HepG2 (cell line): ENCODE data around the gene AHSG. TPM values are rescaled to one million over a fixed set of nuclear protein-coding genes. Genes with fewer than 3 reads are reported as not detected.

Experiments used
- ARNTL ChIP-seq: sonication (generic); formaldehyde crosslinking; IDR thresholded peaks from 2 replicates; pipeline ENCODE4 v1.4.0; 2020; ENCODE audit warnings: mild to moderate bottlenecking, missing genetic modification reagents
- BRF2 ChIP-seq: sonication (generic); formaldehyde crosslinking; IDR thresholded peaks from 2 replicates; pipeline ENCODE4 v1.8.1; 2022; ENCODE audit warnings: mild to moderate bottlenecking, missing genetic modification reagents
- CHD2 ChIP-seq: IDR thresholded peaks from 2 replicates; pipeline ENCODE4 v1.6.1; 2011; ENCODE audit warnings: low read depth, low read length, improper control_type of control experiment
- CTCF ChIP-seq: sonication (generic); formaldehyde crosslinking; IDR thresholded peaks from 2 replicates; pipeline ENCODE4 v1.5.0; 2020; ENCODE audit warnings: mild to moderate bottlenecking, missing genetic modification reagents, moderate library complexity
- DNMT3B ChIP-seq: conservative IDR thresholded peaks from 2 replicates; pipeline ENCODE4 v1.6.1; 2016; ENCODE audit warnings: missing biosample characterization, control low read depth
- E2F5 ChIP-seq: sonication (generic); formaldehyde crosslinking; conservative IDR thresholded peaks from 2 replicates; pipeline ENCODE4 v1.4.0; 2020; ENCODE audit warnings: missing genetic modification reagents
- ESRRA ChIP-seq: sonication (generic); formaldehyde crosslinking; IDR thresholded peaks from 2 replicates; pipeline ENCODE4 v1.5.1; 2020; ENCODE audit warnings: mild to moderate bottlenecking, low read depth, missing genetic modification reagents
- HNF4G ChIP-seq, 2 experiments: sonication (generic) in 1 of 2; formaldehyde crosslinking in 1 of 2; IDR thresholded peaks; 2 replicates each; pipeline versions ENCODE4 v1.4.0 to v1.6.1; 2011 to 2020; ENCODE audit warnings: borderline replicate concordance in 2 of 2, low read depth in 2 of 2, mild to moderate bottlenecking in 2 of 2, low read length in 1 of 2, missing genetic modification reagents in 1 of 2, moderate library complexity in 1 of 2
- NFYC ChIP-seq: IDR thresholded peaks from 2 replicates; pipeline ENCODE4 v1.6.1; 2016; ENCODE audit warnings: missing genetic modification reagents, missing compliant biosample characterization
- POGK ChIP-seq: sonication (generic); formaldehyde crosslinking; conservative IDR thresholded peaks from 2 replicates; pipeline ENCODE4 v1.8.0; 2022; ENCODE audit warnings: mild to moderate bottlenecking, moderate library complexity, missing genetic modification reagents
- SAFB2 ChIP-seq: sonication (generic); formaldehyde crosslinking; IDR thresholded peaks from 2 replicates; pipeline ENCODE4 v1.5.1; 2020; ENCODE audit warnings: missing genetic modification reagents, low read depth, mild to moderate bottlenecking, borderline replicate concordance
- SKI ChIP-seq: fragments of 450-650 bp; IDR thresholded peaks from one replicate; pipeline ENCODE4 v1.6.1; 2018; ENCODE audit warnings: mild to moderate bottlenecking; ENCODE audit not compliant: partially characterized antibody
- SMAD1 ChIP-seq: sonication (generic); formaldehyde crosslinking; IDR thresholded peaks from 2 replicates; pipeline ENCODE4 v1.4.0; 2020; ENCODE audit warnings: missing genetic modification reagents, low read depth, mild to moderate bottlenecking, borderline replicate concordance
- ZEB1 ChIP-seq: IDR thresholded peaks from 2 replicates; pipeline ENCODE4 v1.6.1; 2012; ENCODE audit warnings: mild to moderate bottlenecking, low read depth, inconsistent platforms; ENCODE audit not compliant: insufficient replicate concordance
- ZMYM4 ChIP-seq: sonication (generic); formaldehyde crosslinking; IDR thresholded peaks from 2 replicates; pipeline ENCODE4 v1.8.1; 2023; ENCODE audit warnings: mild to moderate bottlenecking, missing genetic modification reagents
- ZNF138 ChIP-seq: sonication (generic); formaldehyde crosslinking; IDR thresholded peaks from 2 replicates; pipeline ENCODE4 v1.5.0; 2020; ENCODE audit warnings: mild to moderate bottlenecking, low read depth, missing genetic modification reagents
- ZNF225 ChIP-seq: sonication (generic); formaldehyde crosslinking; IDR thresholded peaks from 2 replicates; pipeline ENCODE4 v1.4.0; 2020; ENCODE audit warnings: mild to moderate bottlenecking, missing genetic modification reagents
- polyA plus RNA-seq, 8 experiments: library from polyadenylated mRNA; depleted of rRNA in 3 of 8; stranded (reverse) in 7 of 8; unstranded in 1 of 8; fragments of >200 nt; fragmentation: Illumina TruSeq in 4 of 8; extraction: Trizol in 4 of 8; gene quantifications; 2 replicates each; pipeline versions ENCODE4 v1.2.1 to v1.2.3, GENCODE V29; 2011 to 2016; ENCODE audit warnings: low read depth in 4 of 8, missing spikeins in 1 of 8, mixed read lengths in 1 of 8; ENCODE audit not compliant: insufficient read depth in 1 of 8
- total RNA-seq, 5 experiments: library from RNA; depleted of rRNA; stranded (reverse); fragments of >200 nt; fragmentation: Illumina TruSeq; extraction: Trizol; gene quantifications; 2 replicates each; pipeline ENCODE4 v1.2.3, GENCODE V29; 2016; ENCODE audit warnings: low read depth in 1 of 5
- TF ChIP-seq, protein P1 (sequence below): sonication (generic); formaldehyde crosslinking; IDR thresholded peaks from 2 replicates; pipeline ENCODE4 v1.4.0; 2020; ENCODE audit warnings: missing genetic modification reagents

AHSG gene
- total and polyA plus RNA-seq, 2 of the 13 experiments (the other 11 are each of a cell fraction or from before 2014, with no cell fraction given): 2,043 to 19,152 TPM

GRCh38 chr3:186593862-186594261, 19.0 kb upstream of the AHSG start (continued):
- TF ChIP-seq, protein P1, sequence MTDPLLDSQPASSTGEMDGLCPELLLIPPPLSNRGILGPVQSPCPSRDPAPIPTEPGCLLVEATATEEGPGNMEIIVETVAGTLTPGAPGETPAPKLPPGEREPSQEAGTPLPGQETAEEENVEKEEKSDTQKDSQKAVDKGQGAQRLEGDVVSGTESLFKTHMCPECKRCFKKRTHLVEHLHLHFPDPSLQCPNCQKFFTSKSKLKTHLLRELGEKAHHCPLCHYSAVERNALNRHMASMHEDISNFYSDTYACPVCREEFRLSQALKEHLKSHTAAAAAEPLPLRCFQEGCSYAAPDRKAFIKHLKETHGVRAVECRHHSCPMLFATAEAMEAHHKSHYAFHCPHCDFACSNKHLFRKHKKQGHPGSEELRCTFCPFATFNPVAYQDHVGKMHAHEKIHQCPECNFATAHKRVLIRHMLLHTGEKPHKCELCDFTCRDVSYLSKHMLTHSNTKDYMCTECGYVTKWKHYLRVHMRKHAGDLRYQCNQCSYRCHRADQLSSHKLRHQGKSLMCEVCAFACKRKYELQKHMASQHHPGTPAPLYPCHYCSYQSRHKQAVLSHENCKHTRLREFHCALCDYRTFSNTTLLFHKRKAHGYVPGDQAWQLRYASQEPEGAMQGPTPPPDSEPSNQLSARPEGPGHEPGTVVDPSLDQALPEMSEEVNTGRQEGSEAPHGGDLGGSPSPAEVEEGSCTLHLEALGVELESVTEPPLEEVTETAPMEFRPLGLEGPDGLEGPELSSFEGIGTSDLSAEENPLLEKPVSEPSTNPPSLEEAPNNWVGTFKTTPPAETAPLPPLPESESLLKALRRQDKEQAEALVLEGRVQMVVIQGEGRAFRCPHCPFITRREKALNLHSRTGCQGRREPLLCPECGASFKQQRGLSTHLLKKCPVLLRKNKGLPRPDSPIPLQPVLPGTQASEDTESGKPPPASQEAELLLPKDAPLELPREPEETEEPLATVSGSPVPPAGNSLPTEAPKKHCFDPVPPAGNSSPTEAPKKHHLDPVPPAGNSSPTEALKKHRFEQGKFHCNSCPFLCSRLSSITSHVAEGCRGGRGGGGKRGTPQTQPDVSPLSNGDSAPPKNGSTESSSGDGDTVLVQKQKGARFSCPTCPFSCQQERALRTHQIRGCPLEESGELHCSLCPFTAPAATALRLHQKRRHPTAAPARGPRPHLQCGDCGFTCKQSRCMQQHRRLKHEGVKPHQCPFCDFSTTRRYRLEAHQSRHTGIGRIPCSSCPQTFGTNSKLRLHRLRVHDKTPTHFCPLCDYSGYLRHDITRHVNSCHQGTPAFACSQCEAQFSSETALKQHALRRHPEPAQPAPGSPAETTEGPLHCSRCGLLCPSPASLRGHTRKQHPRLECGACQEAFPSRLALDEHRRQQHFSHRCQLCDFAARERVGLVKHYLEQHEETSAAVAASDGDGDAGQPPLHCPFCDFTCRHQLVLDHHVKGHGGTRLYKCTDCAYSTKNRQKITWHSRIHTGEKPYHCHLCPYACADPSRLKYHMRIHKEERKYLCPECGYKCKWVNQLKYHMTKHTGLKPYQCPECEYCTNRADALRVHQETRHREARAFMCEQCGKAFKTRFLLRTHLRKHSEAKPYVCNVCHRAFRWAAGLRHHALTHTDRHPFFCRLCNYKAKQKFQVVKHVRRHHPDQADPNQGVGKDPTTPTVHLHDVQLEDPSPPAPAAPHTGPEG (CRISPR knock-in tag): no peak
- TF ChIP-seq CTCF (CRISPR knock-in tag) (no peak), SMAD1 (CRISPR knock-in tag) (no peak), ZNF138 (CRISPR knock-in tag) (no peak), SAFB2 (no peak), E2F5 (CRISPR knock-in tag) (no peak), ARNTL (CRISPR knock-in tag) (no peak), ZMYM4 (CRISPR knock-in tag) (0 out of 2 replicates have a peak, but pooled peaks have one; percentile 16), DNMT3B (CRISPR knock-in tag) (peak; percentile 50; the same call in 1 of the 2 replicates), CHD2 (no peak), POGK (CRISPR knock-in tag) (no peak), SKI (no peak), BRF2 (CRISPR knock-in tag) (0 out of 2 replicates have a peak, but pooled peaks have one; percentile 2), ESRRA (CRISPR knock-in tag) (peak; percentile 52; the same call in 1 of the 2 replicates), ZEB1 (peak; percentile 19), NFYC (CRISPR knock-in tag) (peak; percentile 70), ZNF225 (CRISPR knock-in tag) (no peak), HNF4G (IDR thresholded peaks at IDR 0.05; ENCODE audit: borderline replicate concordance, low read depth, low read length) (peak; percentile 81), HNF4G (CRISPR knock-in tag; IDR thresholded peaks at IDR 0.05; ENCODE audit: borderline replicate concordance, low read depth) (no peak; the same call in 1 of the 2 replicates)
